K562 (cell line): ENCODE data around the gene GPATCH3. TPM values are rescaled to one million over a fixed set of nuclear protein-coding genes. Genes with fewer than 3 reads are reported as not detected.
A peak's percentile ranks its signal among the peaks of the same experiment; 100 is the strongest.

Experiments
- ARNT ChIP-seq, 2 experiments: fragments of 450-650 bp; IDR thresholded peaks; 2 replicates each; pipeline ENCODE4 v1.6.1; 2016; ENCODE audit warnings: mild to moderate bottlenecking in 1 of 2
- ATF1 ChIP-seq, 2 experiments: fragments of 450-650 bp in 1 of 2; IDR thresholded peaks; 2 replicates each; pipeline ENCODE4 v1.6.1; 2016; ENCODE audit warnings: missing compliant biosample characterization in 1 of 2, missing genetic modification characterization in 1 of 2
- C11orf30 ChIP-seq: fragments of 450-650 bp; IDR thresholded peaks from 2 replicates; pipeline ENCODE4 v1.6.1; 2016; ENCODE audit warnings: low read depth, mild to moderate bottlenecking
- ETV5 ChIP-seq: sonication (generic); formaldehyde crosslinking; IDR thresholded peaks from 2 replicates; pipeline ENCODE4 v1.4.0; 2020; ENCODE audit warnings: low read depth, mild to moderate bottlenecking, missing genetic modification reagents
- JUN ChIP-seq, 2 experiments: sonication (generic) in 1 of 2; formaldehyde crosslinking in 1 of 2; IDR thresholded peaks; 2 replicates each; pipeline versions ENCODE4 v1.6.1 to v1.8.0; 2012 to 2022; ENCODE audit warnings: borderline replicate concordance in 2 of 2, mild to moderate bottlenecking in 2 of 2, improper control_type of control experiment in 1 of 2, low read depth in 1 of 2, low read length in 1 of 2, missing genetic modification reagents in 1 of 2
- MLLT1 ChIP-seq, 2 experiments: fragments of 450-650 bp; IDR thresholded peaks; 2 replicates each; pipeline ENCODE4 v1.6.1; 2016
- MNT ChIP-seq, 2 experiments: fragments of 450-650 bp; conservative IDR thresholded peaks; 2 replicates each; pipeline ENCODE4 v1.6.1; 2017; ENCODE audit warnings: mild to moderate bottlenecking in 2 of 2, moderate library complexity in 2 of 2
- NRF1 ChIP-seq, 2 experiments: fragments of 450-650 bp; IDR thresholded peaks in 1 of 2; conservative IDR thresholded peaks in 1 of 2; 2 replicates each; pipeline ENCODE4 v1.6.1; 2014; ENCODE audit warnings: mild to moderate bottlenecking in 2 of 2
- OTX1 ChIP-seq: fragments of 450-650 bp; formaldehyde crosslinking; IDR thresholded peaks from 2 replicates; pipeline ENCODE4 v1.4.0; 2022; ENCODE audit warnings: mild to moderate bottlenecking
- PHB ChIP-seq: fragments of 250-450 bp; sonication (Bioruptor Pico); IDR thresholded peaks from 2 replicates; pipeline ENCODE4 v1.5.0; 2021
- PURB ChIP-seq: sonication (generic); formaldehyde crosslinking; IDR thresholded peaks from 2 replicates; pipeline ENCODE4 v1.9.0; 2021; ENCODE audit warnings: low read depth, mild to moderate bottlenecking, missing genetic modification reagents
- RNF2 ChIP-seq: sonication (generic); IDR thresholded peaks from 2 replicates; pipeline ENCODE4 v1.6.1; 2016
- SNAPC5 ChIP-seq: fragments of 250-450 bp; sonication (Bioruptor Pico); IDR thresholded peaks from 2 replicates; pipeline ENCODE4 v1.8.0; 2021; ENCODE audit warnings: moderate library complexity, mild to moderate bottlenecking, inconsistent platforms
- TOE1 ChIP-seq, 2 experiments: fragments of 450-650 bp in 1 of 2; sonication (generic) in 1 of 2; formaldehyde crosslinking in 1 of 2; IDR thresholded peaks; 2 replicates each; pipeline versions ENCODE4 v1.7.1 to v1.8.0; 2016 to 2022; ENCODE audit warnings: borderline replicate concordance in 2 of 2, mild to moderate bottlenecking in 2 of 2, antibody characterized with exemption in 1 of 2, inconsistent platforms in 1 of 2, low read depth in 1 of 2, missing genetic modification reagents in 1 of 2, moderate library complexity in 1 of 2
- USF1 ChIP-seq: sonication (generic); formaldehyde crosslinking; IDR thresholded peaks from 2 replicates; pipeline ENCODE4 v1.9.0; 2022; ENCODE audit warnings: mild to moderate bottlenecking, missing genetic modification reagents
- ZBTB2 ChIP-seq: fragments of 450-650 bp; IDR thresholded peaks from 2 replicates; pipeline ENCODE4 v1.6.1; 2016; ENCODE audit warnings: antibody characterized with exemption
- ZFPM2 ChIP-seq: fragments of 250-450 bp; sonication (Bioruptor Pico); IDR thresholded peaks from 2 replicates; pipeline ENCODE4 v1.5.1; 2022; ENCODE audit warnings: mild to moderate bottlenecking
- ZNF280A ChIP-seq: fragments of 450-650 bp; IDR thresholded peaks from 2 replicates; pipeline ENCODE4 v1.6.1; 2018; ENCODE audit warnings: mild to moderate bottlenecking, low read depth; ENCODE audit not compliant: partially characterized antibody
- polyA plus RNA-seq, 8 experiments: library from polyadenylated mRNA; depleted of rRNA in 4 of 8; stranded (reverse) in 5 of 8; unstranded in 3 of 8; fragments of >200 nt; fragmentation: Nextera tagmentation in 2 of 8; fragmentation: Illumina TruSeq in 1 of 8; extraction: Ambion mirVana in 2 of 8; extraction: Trizol in 1 of 8; gene quantifications; 2 replicates each; pipeline versions ENCODE4 v1.2.1 to v1.2.3, GENCODE V29; 2011 to 2014; ENCODE audit warnings: inconsistent platforms in 1 of 8, missing spikeins in 1 of 8
- total RNA-seq, 7 experiments: library from RNA; depleted of rRNA in 6 of 7; stranded (reverse); fragments of >200 nt in 6 of 7; fragmentation: Illumina TruSeq in 2 of 7; extraction: Trizol in 2 of 7; gene quantifications; 2 replicates each; pipeline versions ENCODE4 v1.2.1 to v1.2.3, GENCODE V29; 2011 to 2021; ENCODE audit warnings: low replicate concordance in 1 of 7

The GPATCH3 gene
- total and polyA plus RNA-seq, 9 of the 15 experiments (the other 6 are each of a cell fraction or from before 2014, with no cell fraction given) = 1.6 to 23.0 (median 13.3) TPM

GRCh38 chr1:26921540-26922430 is 21.5 kb upstream of the GPATCH3 start, which contains the start of gene NUDC (continued):
- TF ChIP-seq ZNF280A = no peak
- 0 out of 2 replicates have a peak, but pooled peaks have one; percentile 41 for TF ChIP-seq ZFPM2 (CRISPR knock-in tag)
- peak; percentile 95 to 96 for TF ChIP-seq NRF1 (conservative IDR thresholded peaks at IDR 0.05 in 1 of 2, IDR thresholded peaks at IDR 0.05 in 1 of 2)
- peak; percentile 88 for TF ChIP-seq ETV5 (CRISPR knock-in tag)
- no peak; the same call in 1 of the 2 replicates for TF ChIP-seq ATF1 (CRISPR knock-in tag; IDR thresholded peaks at IDR 0.05)
- TF ChIP-seq ATF1 (tag; IDR thresholded peaks at IDR 0.05) = peak; percentile 97
- peak; percentile 66; the same call in 1 of the 2 replicates for TF ChIP-seq RNF2
- TF ChIP-seq USF1 (CRISPR knock-in tag) = peak; percentile 36; the same call in 1 of the 2 replicates
- peak; percentile 58; the same call in 1 of the 2 replicates for TF ChIP-seq OTX1 (CRISPR knock-in tag)
- peak; percentile 24; the same call in 1 of the 2 replicates for TF ChIP-seq TOE1 (IDR thresholded peaks at IDR 0.05; ENCODE audit: borderline replicate concordance)
- TF ChIP-seq TOE1 (CRISPR knock-in tag; IDR thresholded peaks at IDR 0.05; ENCODE audit: borderline replicate concordance, low read depth) = no peak; the same call in 1 of the 2 replicates
- peak; percentile 80 to 92 for TF ChIP-seq MNT (conservative IDR thresholded peaks at IDR 0.05)
- 0 out of 4 replicates have a peak, but pooled peaks of 1 of the 2 experiments have one; percentile 21 for TF ChIP-seq ARNT (IDR thresholded peaks at IDR 0.05)
- TF ChIP-seq ZBTB2 = peak; percentile 82; the same call in 1 of the 2 replicates
- peak; percentile 86; the same call in 1 of the 2 replicates for TF ChIP-seq PHB (CRISPR knock-in tag)
- no peak for TF ChIP-seq JUN (IDR thresholded peaks at IDR 0.05; ENCODE audit: borderline replicate concordance, low read depth, low read length)
- TF ChIP-seq JUN (CRISPR knock-in tag; IDR thresholded peaks at IDR 0.05; ENCODE audit: borderline replicate concordance) = peak; percentile 81; the same call in 1 of the 2 replicates
- TF ChIP-seq MLLT1 (IDR thresholded peaks at IDR 0.05) = peak; percentile 55 to 78; a peak in 2 of 4 replicates
- peak; percentile 85 for TF ChIP-seq C11orf30
- TF ChIP-seq PURB (CRISPR knock-in tag) = no peak
- TF ChIP-seq SNAPC5 (CRISPR knock-in tag) = no peak
